Activated naive CD4-positive, alpha-beta T cell treated with Interleukin-2 at 50 U/mL for 16 hours (primary cell): ENCODE data around the gene CD1E.
"Not testable (repeated sequence)": the region's sequence is repeated elsewhere in the genome, so short reads cannot be mapped to it uniquely, and the experiment has no call there.

Experiments
- DNase-seq: peaks from one replicate; pipeline ENCODE4 v3.0.0-alpha.2; 2020

Gene CD1E

GRCh38 chr1:158362941-158363340 lies 9.2 kb downstream of the CD1E start:
- DNase-seq: no peak

DNA sequence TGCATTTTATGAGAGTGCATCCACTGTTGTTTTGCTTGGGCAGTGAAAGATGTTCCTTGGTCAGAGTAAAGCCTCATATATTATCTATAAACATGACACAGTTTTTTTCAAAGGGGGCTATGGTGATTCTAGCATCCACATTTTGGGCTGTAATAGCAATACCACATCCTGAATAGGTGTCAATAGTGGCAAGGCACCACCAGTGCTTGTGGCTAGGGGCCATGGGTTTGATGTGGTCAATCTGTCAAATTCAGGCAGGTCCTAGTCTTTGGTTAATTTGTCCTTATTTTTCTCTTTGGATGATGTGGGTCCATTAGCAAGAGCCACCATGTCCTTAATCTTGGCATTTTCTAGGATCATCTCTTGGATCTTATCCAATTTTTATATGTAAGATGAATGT lies 13.1 kb downstream of the CD1E start:
- DNase-seq: no peak

- no peak for DNase-seq
Measured at GRCh38 chr1:158371188-158371953, 17.7 kb downstream of the CD1E start.

- not testable (repeated sequence) for DNase-seq
Measured at GRCh38 chr1:158374101-158374500, 20.4 kb downstream of the CD1E start.

DNA sequence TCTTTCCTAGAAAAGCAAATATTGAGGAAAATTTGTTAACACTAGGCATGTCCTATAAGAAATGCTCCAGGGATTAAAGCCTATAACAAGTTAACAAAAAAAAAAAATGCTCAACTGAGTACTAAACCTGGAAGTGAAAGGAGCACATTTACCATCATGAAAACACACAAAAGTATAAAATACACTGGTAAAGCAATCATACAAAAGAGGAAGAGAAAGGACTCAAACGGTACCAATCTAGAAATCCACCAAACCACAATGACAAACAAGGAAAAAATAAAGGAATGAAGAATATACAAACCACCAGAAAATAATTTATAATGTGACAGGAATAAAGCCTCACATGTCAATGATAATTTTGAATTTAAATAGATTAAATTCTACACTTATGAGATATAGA lies 21.2 kb downstream of the CD1E start:
- DNase-seq: no peak

- no peak for DNase-seq
Measured at GRCh38 chr1:158390331-158390730, 36.6 kb downstream of the CD1E start.

GRCh38 chr1:158391099-158391498 lies 37.4 kb downstream of the CD1E start:
- DNase-seq: no peak

GRCh38 chr1:158393476-158393875 lies 39.8 kb downstream of the CD1E start:
- DNase-seq: no peak

GRCh38 chr1:158396646-158397045 lies 43.0 kb downstream of the CD1E start:
- no peak for DNase-seq

GRCh38 chr1:158398818-158399514 lies 45.3 kb downstream of the CD1E start, which contains the start of gene OR10T2:
Gene OR10T2 (minus strand): TSS chr1:158399466. CDS start chr1:158399466, 0 bp downstream.
- DNase-seq: no peak

DNA sequence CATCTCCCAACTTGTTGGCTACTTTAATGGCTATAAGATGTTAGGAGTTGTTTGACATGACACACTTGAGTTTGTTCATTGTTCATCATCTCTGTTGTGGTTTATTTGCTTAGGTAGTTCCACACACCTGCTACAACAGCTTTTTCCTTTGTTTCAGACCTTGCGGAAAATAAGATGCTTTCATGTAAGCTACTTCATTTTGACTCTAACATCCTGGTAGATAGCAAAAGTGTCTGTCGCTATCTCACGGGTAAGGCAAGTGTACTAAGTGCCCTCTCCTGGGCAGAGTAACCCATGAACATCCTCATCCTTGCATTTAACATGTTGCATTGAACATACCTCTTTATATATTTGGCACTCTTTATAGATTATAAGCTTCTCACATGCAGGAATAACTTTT lies 47.2 kb downstream of the CD1E start:
- DNase-seq: no peak

DNA sequence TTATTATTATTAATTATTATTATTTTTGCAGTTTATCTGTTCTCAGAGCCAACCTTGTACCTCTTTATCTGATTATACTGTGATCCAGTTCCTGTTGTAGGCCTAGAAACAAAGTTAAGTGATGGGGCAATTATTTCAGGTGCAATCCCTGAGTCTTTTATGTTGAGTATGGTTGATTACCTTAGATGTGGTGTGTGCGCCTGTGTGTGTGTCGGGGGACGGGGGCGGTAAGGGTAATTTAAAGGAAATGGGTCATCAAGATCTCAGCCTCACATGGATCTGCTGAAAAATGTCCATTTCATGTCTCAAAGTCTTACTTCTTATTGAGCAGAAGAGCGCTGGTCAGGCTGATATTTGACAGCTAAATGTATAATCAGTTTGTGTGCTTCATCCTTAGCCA lies 53.4 kb downstream of the CD1E start:
- no peak for DNase-seq
